Measurements from ENCODE around the gene RUNX2.

DNA sequence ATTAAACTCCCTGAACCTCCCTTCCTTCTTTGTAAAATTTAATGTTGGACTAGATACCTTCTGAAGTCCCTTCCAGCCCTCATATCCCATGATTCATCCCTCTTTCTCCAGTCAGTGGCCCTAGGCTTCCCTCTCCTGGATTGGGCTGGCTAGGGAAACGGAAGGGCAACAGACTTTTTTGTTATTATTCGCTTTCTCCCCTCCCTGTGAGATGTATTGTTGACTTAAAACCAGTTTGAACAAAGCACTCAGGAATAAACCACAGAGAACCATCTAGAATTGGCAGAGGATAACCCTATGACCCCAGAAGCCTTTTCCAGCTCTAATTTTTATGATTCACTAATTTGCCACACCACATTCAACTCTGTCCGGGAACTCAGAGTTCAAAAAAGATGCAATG is 289.3 kb downstream of the RUNX2 start:
- TF ChIP-seq, protein P1, sequence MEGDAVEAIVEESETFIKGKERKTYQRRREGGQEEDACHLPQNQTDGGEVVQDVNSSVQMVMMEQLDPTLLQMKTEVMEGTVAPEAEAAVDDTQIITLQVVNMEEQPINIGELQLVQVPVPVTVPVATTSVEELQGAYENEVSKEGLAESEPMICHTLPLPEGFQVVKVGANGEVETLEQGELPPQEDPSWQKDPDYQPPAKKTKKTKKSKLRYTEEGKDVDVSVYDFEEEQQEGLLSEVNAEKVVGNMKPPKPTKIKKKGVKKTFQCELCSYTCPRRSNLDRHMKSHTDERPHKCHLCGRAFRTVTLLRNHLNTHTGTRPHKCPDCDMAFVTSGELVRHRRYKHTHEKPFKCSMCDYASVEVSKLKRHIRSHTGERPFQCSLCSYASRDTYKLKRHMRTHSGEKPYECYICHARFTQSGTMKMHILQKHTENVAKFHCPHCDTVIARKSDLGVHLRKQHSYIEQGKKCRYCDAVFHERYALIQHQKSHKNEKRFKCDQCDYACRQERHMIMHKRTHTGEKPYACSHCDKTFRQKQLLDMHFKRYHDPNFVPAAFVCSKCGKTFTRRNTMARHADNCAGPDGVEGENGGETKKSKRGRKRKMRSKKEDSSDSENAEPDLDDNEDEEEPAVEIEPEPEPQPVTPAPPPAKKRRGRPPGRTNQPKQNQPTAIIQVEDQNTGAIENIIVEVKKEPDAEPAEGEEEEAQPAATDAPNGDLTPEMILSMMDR (IDR thresholded peaks at IDR 0.05 in 8 of 11, conservative IDR thresholded peaks at IDR 0.05 in 3 of 11), result no peak
- TF ChIP-seq POLR2AphosphoS5 (IDR thresholded peaks at IDR 0.05), result no peak

Measured in spleen (tissue), 7 donors.